GM19467 (cell line): ENCODE measurements around the gene KCNJ16.

Experiments
- ATAC-seq: cut with Tn5 transposase; IDR thresholded peaks from one replicate; pipeline ENCODE4 v1.9.1; 2021; ENCODE audit warnings: mild to moderate bottlenecking, moderate library complexity; ENCODE audit not compliant: unreplicated experiment

KCNJ16 gene

DNA sequence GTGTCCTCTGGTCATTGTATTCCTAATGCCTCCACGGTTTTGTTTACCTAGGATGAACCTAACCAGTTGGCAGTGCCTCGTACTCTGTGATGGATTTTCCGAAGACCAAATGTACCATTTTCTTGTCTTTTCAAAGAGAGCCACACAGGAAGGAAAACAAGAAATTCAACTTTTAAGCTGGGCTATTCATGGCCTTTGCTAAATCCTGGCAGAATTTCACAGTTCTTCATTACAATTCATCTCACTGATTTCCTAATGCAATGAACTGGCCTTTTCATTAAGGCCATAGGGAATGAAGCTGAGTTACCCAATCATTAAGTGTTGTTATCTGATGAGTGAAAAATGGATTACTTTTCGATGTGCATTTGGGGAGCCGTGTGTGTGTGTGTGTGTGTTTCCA is 7.9 kb upstream of the KCNJ16 start:
- ATAC-seq: no peak

GRCh38 chr17:70070305-70071027 is 4.6 kb upstream of the KCNJ16 start:
- ATAC-seq: no peak

- ATAC-seq: no peak
Measured at GRCh38 chr17:70071127-70071526, 3.9 kb upstream of the KCNJ16 start.

GRCh38 chr17:70071620-70072019 is 3.4 kb upstream of the KCNJ16 start:
- ATAC-seq: no peak

DNA sequence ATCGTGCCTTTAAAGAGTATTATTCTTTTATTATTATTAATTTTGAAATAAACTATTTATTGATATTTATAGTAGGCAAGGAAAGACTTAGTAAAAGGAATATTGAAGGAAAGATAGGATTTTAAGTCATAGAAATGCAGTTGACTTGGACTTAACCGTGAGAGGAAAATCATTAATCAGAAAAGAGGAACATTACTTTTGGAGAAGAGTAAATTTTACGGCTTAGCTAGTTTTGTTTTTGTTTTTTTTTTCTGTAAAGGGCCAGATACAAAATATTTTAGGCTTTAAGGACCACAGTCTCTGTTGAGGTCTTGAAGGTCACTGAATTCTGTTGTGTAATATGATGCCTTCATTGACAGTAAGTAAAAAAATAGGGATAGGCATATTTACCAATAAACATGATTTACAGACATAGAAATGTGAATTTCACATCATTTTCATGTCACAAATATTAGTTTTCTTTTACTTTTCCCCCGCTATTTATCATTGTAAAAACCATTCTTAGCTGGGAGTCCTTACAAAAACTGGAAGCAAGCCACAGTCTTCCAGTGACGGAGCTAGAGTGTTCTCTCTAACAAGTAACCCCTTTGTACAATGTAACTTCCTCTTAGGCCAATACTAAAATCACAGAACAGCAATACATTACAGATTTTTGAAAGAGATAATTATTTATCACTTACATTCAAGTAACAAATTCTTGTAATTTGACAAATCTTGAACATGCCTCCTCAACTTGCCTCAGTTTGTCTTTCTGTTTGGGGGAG is 2.3 kb upstream of the KCNJ16 start:
- no peak for ATAC-seq

- no peak for ATAC-seq
Measured at GRCh38 chr17:70073310-70073709, 1.7 kb upstream of the KCNJ16 start.

DNA sequence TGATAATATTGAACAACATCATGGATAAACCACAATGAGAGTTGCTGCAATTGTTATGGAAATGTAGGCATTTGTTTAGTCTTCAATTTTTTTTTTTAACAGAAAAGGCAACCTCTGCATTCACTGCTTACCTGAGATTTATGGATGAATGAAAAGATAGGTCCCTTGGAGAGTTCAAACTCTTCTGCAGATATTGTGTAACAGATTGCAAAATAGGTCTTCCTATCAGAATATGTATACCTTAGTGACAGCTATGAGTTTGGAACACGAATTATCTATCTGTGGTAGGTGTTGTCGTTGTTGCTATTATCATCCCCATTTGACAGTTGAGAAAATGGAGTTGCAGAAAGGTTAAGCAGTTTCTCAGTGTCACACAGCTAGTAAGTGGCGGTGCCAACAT is 1.2 kb upstream of the KCNJ16 start:
- ATAC-seq: no peak

GRCh38 chr17:70074236-70074830 is 692 bp upstream of the KCNJ16 start:
- no peak for ATAC-seq

DNA sequence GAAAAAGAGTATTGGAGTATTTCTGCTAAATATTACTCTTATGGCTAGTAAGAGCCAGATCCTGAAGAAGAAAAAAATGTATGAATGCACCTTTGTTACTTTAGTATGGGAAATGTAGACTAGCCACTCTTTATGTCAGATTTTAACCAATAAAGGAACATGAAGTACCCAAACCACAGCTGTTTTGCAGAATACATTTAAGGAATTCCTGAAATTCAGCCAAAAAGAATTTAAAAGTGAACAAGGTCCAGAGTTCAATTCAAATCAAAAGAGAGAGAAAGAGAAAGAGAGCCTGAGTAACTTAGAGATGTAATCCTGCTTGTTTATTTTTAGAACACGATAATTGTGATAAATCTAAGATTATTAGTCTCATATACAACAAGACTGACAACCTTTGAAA is 1.2 kb downstream of the KCNJ16 start:
- ATAC-seq: no peak

- no peak for ATAC-seq
Measured at GRCh38 chr17:70076831-70077230, 1.8 kb downstream of the KCNJ16 start.

GRCh38 chr17:70078549-70078948 is 3.5 kb downstream of the KCNJ16 start:
- no peak for ATAC-seq

- ATAC-seq: no peak
Measured at GRCh38 chr17:70078994-70079531, 4.0 kb downstream of the KCNJ16 start.

DNA sequence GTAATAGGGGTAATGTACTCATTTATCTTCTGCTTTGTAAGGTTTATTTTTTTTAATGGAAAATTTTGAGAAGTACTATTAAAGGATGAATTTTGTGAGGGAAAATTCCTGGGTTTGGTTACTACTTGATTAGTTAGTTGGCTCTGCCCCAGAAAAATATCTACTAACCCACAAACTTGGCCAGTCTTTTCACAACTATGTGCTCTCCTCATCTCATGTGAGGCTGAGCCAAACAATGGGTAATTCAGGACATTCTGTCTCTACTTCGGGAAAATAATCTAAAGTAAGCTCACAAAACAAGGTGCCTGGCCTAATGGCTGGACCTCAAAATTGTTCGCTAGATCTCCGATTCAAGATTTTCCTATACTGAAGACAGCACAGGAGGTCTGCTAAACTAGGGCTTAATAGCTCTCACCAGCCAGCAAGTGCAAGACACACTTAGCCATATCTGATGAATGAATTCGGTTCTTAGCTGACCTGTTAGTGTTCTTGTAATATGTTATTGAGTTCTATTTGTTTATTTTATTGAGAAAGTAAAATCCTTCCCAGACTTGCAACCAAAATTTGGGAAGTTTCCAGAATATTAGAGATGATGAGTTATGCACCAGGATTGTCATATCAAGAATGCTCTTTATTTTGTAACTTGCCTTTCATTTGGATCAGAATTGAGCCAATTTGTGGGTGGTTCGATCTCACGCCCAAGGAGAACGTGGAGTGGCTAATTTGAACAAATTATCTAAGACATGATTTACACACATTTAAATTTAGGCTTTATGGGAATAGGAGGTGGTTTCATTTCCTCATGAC is 5.7 kb downstream of the KCNJ16 start:
- ATAC-seq: no peak

- no peak for ATAC-seq
Measured at GRCh38 chr17:70081885-70082284, 6.9 kb downstream of the KCNJ16 start.

- ATAC-seq: no peak
Measured at GRCh38 chr17:70084476-70084875, 9.5 kb downstream of the KCNJ16 start.

DNA sequence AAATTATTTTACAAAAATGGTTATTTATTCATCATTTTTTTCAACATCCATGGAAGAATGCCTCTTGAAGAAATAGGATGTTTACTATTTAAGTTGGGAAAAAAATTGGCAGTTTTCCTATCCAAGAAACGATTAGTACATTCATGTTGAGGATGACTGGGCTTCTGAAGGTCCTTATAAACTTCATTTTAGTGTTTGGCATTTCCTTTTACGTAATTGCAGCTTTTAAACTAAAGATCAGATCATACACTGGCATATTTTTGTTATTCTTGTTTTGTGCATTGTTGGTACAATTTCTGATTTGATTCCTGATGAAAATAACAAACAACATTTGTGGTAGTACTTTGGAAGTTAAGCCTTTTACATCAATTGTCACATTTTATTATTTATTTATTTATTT is 11.5 kb downstream of the KCNJ16 start:
- ATAC-seq: no peak

GRCh38 chr17:70089513-70090148 is 14.6 kb downstream of the KCNJ16 start:
- no peak for ATAC-seq

DNA sequence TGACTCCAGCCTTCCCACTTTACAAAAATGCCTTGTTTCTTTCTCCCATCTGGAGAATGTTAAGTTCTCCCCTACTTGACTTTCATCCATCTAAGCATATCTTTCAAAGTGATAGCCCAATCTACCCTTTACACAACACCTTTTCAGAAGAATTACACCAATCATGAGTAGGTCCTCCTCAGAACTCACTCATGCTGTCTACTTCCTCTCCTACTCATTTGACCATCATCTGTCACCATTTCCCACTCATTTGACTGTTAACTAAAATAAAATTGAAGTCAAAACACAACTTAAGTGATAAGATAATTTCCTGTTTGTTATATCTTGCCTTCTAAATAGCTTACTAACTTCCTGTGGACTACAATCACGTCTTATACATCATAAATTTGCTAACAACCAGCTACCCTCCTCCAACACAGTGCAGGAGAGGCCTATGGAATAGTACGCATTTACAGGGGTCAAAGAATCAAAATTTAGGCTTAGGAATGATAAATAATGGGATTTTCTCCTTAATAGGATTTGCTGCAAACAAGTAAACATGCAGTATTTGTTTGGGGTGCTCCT is 16.1 kb downstream of the KCNJ16 start:
- ATAC-seq: no peak

DNA sequence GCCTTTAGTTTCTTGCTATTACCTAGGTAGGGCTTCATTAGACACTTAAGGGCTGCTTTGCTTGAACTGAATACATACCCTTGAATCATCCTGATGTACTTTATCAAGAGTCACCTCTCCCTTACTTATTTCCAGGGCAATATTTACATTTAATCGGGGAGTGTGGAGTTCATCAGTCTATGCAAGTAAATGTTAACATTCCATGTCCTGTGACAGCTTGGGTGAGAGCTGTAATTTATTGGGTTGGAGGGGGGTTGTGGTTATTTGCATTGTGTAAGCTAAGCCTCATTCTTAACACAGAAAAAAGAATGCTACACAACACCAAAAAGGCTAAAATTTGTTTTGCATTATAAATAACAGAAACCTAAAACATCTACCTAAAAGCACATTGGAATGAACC is 16.7 kb downstream of the KCNJ16 start:
- ATAC-seq: no peak

- no peak for ATAC-seq
Measured at GRCh38 chr17:70093163-70093562, 18.1 kb downstream of the KCNJ16 start.
